Measurements from ENCODE around the gene MAP1B.
"Not testable (repeated sequence)": the region's sequence is repeated elsewhere in the genome, so short reads cannot be mapped to it uniquely, and the experiment has no call there.

Gene MAP1B

GRCh38 chr5:72107131-72107900 is at the start of gene MAP1B:
Gene MAP1B (plus strand): TSS chr5:72107475. CDS start chr5:72107532, 57 bp downstream.
- DNase-seq = peak; percentile 4

- no peak for DNase-seq
Measured at GRCh38 chr5:72057816-72058215, 49.5 kb upstream of the MAP1B start.

DNA sequence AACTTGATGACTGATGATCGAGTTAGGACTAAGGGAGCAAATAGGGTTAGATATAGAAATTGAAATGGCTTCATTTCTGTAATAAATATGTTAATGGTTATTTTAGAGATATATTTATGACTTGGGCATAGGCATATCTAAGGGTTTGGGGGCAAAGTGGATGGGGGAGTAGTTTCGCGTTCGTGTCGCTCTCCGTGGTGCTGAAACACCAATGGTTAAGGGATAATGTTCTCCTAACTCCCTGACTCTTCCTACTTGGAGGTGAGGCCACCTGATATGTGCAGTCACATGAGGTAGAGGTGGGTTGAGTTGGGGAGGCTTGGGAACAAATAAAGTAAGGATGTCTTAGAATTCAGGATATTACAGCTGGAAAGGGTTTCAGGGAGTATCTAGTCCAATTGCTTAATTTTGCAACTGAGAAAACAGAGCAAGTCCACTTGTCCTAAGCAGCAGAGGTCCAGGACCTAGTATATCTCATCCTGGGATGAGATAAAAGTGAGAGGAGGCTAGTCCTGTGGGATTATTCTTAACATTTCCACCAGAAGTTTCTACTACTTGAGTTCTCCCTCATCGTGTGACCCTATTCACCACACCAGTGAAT is 44.0 kb upstream of the MAP1B start:
- peak; percentile 70 for DNase-seq

DNA sequence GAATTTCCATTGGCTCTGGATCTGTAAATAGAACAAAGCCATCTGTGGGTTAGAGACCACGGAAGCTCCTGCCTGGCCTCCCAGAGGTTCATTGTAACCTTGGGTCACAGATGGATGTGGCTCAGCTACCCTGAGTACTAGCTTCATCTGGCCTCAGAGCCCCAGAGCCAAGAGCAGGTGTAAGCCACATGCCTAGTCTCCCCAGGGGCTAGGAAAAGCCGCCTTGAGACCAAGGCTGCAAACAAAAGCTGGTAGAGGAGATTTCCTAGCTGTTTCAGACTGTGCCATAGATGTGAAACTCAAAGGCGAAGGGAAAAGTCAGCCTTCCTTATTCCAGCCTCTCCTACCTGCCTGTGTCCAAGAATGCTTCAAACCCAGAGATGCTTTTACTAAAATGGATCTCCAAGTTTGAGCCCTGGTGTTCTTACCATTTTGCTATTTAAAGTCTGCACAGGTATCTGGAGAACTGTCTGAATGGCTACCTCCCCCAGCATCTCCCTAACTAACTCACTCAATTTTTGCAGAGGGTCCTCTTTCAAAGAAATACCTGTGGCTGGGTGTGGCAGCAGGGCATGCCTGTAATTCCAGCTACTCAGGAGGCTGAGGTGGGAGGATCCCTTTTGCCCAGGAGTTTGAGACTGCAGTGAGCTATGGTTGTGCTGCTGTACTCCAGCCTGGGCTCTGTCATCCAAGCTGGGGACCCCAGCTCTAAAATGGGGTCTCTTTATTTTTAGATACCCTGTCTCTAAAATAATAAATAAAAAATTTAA is 42.3 kb upstream of the MAP1B start:
- no peak for DNase-seq

GRCh38 chr5:72065751-72066255 is 41.5 kb upstream of the MAP1B start:
- no peak for DNase-seq

- no peak for DNase-seq
Measured at GRCh38 chr5:72066705-72067107, 40.6 kb upstream of the MAP1B start.

GRCh38 chr5:72067682-72068470 is 39.4 kb upstream of the MAP1B start:
- DNase-seq = no peak

DNA sequence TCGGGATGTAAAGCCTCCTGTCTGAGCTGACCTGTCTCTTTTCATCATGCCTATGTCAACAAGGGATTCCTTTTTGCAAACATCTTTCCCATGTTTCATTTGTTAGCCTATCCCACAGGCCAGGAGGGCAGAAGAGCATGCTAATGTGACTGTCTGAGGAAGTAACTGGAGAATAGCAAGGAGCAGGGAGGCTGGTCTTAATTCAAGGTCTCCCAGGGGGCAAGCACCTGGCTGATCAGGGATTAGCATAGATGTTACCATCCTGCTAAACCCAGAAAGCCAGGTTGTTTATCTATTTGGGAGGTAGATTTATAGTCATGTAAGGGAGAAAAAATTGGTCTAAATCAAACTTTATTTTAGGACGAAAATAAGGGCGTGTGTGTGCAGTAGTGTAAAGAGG is 36.7 kb upstream of the MAP1B start:
- DNase-seq = no peak

- DNase-seq = no peak
Measured at GRCh38 chr5:72071906-72072305, 35.4 kb upstream of the MAP1B start.

DNA sequence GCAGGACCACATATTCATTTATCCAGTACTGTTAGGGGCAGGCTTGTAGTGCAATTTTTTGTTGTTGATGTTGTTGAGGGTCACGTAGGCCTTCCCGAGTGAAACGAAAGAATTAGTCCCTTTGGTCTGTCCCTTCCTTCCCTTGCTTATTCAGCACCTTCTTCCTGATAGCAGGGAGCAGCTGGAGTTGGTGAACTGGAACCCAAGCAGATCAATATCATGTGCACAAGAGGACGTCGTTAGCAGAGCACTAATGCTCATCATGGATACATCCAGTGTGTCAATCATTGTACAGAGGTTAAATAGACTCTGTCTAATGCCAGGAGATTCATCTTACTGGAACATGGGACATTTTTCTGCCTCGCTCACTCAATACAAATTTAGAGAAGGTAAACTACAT is 33.0 kb upstream of the MAP1B start:
- no peak for DNase-seq

DNA sequence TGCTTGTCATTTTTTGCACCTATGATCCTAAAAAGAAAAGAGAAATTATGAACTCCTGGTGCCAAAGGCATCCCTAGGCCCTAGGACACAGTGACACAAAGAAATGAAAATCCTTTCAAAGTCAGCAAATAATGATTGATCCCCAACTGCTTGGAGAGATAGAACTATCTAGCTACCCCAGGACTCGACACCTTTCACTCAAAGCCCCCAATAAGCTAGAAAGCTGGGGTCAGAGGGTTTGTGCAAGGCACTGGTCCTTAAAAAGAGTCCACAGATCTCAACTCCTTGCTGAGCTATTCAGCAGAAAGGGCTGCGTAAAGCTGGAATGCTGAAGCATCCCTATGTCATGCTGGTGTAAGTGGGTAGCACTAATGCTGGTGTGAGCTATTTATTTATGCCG is 31.8 kb upstream of the MAP1B start:
- DNase-seq = no peak

GRCh38 chr5:72076621-72077300 is 30.5 kb upstream of the MAP1B start:
- no peak for DNase-seq

DNA sequence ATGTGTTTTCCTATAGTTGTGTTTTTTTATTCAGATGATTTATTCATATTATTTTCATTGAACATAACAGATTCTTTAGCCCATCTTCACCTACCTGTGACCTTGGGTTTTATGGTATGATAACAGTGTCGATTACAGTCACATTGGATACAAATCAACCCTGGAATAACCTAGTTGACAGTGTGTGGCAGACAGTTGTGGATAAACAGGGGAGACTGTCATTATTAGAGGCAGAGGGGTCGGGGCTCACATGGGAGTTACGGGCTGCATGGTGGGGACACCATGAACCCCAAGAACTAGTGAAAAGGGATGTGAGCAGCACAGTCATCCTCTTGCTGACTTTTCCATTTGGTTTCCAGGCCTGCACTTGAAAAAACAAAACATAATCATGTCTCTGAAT is 29.9 kb upstream of the MAP1B start:
- DNase-seq = no peak

DNA sequence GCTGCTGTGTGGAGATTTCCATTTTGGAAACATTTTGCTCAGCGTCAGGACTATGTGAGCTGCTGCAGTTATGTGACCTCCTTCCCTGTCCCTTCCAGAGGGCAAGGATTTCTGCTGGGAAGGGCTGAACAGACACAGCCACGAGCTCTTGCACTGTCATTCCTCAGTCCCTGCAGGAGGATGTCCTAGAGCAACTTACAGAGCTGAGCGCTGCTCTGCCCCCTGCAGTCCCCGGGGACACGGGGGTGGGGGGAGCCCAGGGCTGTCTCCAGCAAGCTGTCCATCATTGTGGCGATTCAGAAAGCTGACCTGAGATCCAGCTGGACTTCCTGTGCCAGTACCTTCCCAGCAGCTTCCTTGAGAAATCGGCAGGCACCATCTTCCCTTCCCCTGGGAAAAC is 28.0 kb upstream of the MAP1B start:
- DNase-seq = no peak

GRCh38 chr5:72082048-72082447 is 25.2 kb upstream of the MAP1B start:
- DNase-seq = no peak

- no peak for DNase-seq
Measured at GRCh38 chr5:72084876-72085275, 22.4 kb upstream of the MAP1B start.

DNA sequence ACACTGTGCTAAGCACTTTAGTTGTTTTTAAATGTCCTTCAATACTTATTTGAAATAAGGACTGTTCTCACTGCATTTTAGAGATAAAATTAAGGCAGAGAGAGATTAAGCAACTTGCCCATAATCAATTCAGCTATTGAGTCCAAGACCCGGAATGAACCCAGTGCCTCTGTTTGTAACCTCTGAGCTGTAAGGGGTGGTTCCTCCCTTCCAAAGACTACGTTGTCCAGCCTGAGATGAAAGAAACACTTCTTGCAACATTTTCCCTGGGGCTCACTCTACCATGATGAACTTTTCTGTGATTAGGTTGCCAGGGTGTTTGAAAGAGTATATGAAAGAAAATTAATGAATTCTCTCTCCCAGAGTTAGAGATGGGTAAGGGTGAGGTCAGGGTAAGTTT is 22.0 kb upstream of the MAP1B start:
- no peak for DNase-seq

DNA sequence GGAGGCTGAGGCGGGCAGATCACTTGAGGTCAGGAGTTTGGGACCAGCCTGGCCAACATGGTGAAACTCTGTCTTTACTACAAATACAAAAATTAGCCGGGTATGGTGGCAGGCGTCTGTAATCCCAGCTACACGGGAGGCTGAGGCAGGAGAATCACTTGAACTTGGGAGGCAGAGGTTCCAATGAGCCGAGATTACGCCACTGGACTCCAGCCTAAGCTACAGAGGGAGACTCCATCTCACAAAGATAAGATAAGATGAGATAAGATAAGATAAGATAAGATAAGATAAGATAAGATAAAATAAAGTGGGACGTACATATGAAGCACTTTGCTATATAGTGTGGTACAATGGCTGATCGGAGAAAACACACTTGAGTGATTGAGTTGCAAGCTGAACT is 17.6 kb upstream of the MAP1B start:
- DNase-seq = not testable (repeated sequence)

DNA sequence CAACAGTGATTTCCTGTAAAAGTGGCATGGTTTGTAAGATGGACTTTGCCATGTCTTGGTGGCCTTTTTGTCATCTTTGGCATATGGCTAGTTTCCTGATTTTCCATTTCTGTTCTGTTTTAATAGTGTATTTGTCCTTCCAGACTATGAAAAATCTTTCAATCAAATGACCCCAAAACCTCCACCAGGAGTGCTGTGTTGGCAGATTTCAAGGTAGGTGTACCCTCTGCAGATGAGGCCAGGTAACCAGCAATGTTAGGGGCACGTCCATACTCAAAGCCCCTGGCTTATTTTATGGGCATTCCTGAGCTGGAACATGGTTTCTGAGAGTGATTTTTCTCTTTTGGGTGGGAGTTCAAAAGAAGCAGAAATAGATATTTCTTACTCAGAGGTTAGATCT is 15.2 kb upstream of the MAP1B start:
- DNase-seq = no peak

- DNase-seq = no peak
Measured at GRCh38 chr5:72093217-72093616, 14.1 kb upstream of the MAP1B start.

GRCh38 chr5:72093824-72094223 is 13.5 kb upstream of the MAP1B start:
- DNase-seq = no peak

DNA sequence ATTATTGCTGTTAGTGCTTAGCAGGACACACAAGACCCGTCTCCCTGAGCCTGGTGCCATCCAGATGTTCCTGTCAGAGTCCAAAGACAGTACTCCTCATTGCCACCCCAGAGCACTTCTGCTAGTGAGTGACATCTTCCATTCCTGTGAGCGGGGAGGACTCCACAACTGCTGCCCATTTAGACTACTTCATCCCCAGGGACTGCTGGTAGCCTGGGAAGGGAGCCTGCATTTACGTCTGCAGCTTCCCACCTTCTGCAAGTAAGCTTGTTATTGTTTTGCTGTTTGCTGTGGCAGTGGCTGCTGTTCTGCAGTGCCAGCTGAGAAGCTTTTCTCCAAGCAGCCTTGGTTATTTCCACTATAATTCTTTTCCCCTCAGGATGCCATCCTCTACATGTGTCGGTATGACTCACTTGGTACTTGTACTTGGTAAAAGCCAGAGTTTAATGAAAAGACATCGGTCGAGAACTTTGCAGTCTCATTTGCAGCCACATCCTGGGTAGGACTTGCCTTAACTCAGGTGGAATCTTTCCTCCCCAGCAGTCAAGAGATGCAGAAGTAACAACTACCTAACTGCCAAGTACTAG is 10.6 kb upstream of the MAP1B start:
- no peak for DNase-seq
